Endothelial cell of umbilical vein (primary cell): Measurements from ENCODE around the gene PRKD2.

Experiments
- CTCF ChIP-seq, 2 donors: IDR thresholded peaks; 1 replicate in 1 of 2; 2 replicates in 1 of 2; pipeline ENCODE4 v1.5.1; 2011; ENCODE audit warnings: low read length in 2 of 2, mild to moderate bottlenecking in 2 of 2, moderate library complexity in 2 of 2, control low read depth in 1 of 2, inconsistent platforms in 1 of 2, low read depth in 1 of 2; ENCODE audit not compliant: insufficient read depth in 1 of 2; ENCODE audit errors: extremely low read depth in 1 of 2
- EZH2 ChIP-seq: IDR thresholded peaks from 2 replicates; pipeline ENCODE4 v1.6.1; 2012; ENCODE audit warnings: borderline replicate concordance, low read depth, mild to moderate bottlenecking, moderate library complexity, low read length, inconsistent platforms; ENCODE audit not compliant: severe bottlenecking
- POLR2A ChIP-seq: IDR thresholded peaks from 2 replicates; pipeline ENCODE4 v1.6.1; 2012; ENCODE audit warnings: low read depth, mild to moderate bottlenecking, control low read depth, low read length
- POLR2AphosphoS5 ChIP-seq: IDR thresholded peaks from 2 replicates; pipeline ENCODE4 v1.6.1; 2012; ENCODE audit warnings: low read depth, mild to moderate bottlenecking, control low read depth, low read length, moderate library complexity; ENCODE audit not compliant: insufficient read depth

- TF ChIP-seq POLR2A (peak; percentile 28), CTCF (IDR thresholded peaks at IDR 0.05; ENCODE audit: extremely low read depth in 1 of 2, insufficient read depth in 1 of 2, low read depth in 1 of 2, low read length in 2 of 2) (no peak), EZH2 (no peak), POLR2AphosphoS5 (no peak)
Observed at GRCh38 chr19:46746281-46747057, 29.6 kb upstream of the PRKD2 start, which contains the start of gene STRN4.
